ENCODE data around the gene TMEM273. TPM values are rescaled to one million over a fixed set of nuclear protein-coding genes. Genes with fewer than 3 reads are reported as not detected.

Gene TMEM273
- total RNA-seq = 2.6 and 9.7 TPM in 2 replicates

GRCh38 chr10:49187950-49188761, at the start of gene TMEM273:
TSS of gene TMEM273 (minus strand) at chr10:49188391. CDS start at chr10:49188336, 55 bp downstream.

GRCh38 chr10:49133706-49134248, 54.4 kb downstream of the TMEM273 start, which contains the start of gene FAM170B:
TSS of gene FAM170B (minus strand) at chr10:49134021. CDS start at chr10:49133918, 103 bp downstream.

DNA sequence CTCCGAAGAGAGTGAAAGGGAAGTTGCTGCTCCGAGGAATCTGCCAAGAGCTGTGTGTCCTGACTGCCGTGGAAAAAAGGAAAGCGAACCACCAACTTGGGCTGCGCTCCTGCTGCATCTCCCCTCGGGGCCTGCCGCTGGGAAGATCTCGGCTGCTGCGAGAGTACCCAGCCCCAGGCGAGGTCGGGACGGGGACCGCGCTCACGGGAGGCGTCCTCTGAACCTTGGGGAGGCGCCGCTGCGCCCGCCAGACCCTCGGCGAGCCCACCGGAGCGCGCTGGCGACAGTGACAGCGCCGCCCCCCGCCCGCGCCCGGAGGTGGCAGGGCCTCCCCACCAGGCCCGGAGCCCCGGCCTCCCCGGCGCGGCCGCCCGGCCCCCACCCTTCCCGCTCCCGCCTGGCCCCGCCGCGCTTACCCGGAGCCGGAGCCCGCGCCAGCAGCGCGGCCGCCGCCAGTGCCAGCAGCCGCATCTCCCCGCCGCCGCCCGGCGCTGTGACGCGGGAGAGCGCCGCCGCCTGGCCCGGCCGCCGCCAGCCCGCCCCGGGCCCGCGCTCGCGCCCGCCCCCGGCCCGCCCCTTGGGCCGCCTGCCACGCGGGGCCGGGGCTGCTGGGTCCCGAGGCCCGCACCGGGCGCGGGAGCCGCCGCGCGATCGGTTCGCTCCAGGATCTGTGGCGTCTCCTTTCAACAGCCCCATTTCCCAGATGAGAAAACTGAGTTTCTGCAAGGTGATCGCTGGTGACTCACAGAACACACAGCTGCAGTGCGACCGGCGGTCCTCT, 73.0 kb downstream of the TMEM273 start, which contains the start of gene VSTM4:
Gene VSTM4 (minus strand): TSS at position 508 of the 781 bp plus-strand sequence. CDS start 37 bp downstream, at position 471.

Other genes starting within 250 kb of the TMEM273 start
- not detected in 2 replicates for gene LRRC18, start 248.6 kb downstream of the TMEM273 start, total RNA-seq
- gene VSTM4, start 72.9 kb downstream of the TMEM273 start, total RNA-seq = under 0.01 and 0.32 TPM in 2 replicates
- gene FAM170B, start 54.4 kb downstream of the TMEM273 start, total RNA-seq = not detected in 2 replicates
- not detected in 2 replicates for gene C10orf71, start 110.8 kb upstream of the TMEM273 start, total RNA-seq
- not detected in 2 replicates for gene DRGX, start 207.7 kb upstream of the TMEM273 start, total RNA-seq

All from epithelial cell of umbilical artery (primary cell).